K562 (cell line): ENCODE data around the gene OR10H5. TPM values are rescaled to one million over a fixed set of nuclear protein-coding genes. Genes with fewer than 3 reads are reported as not detected.
A peak's percentile ranks its signal among the peaks of the same experiment; 100 is the strongest.

Experiments
- ATAC-seq: fragments of 200-7000 bp; cut with Tn5 transposase; 3 replicates; pipeline ENCODE4 v1.9.1; 2020; ENCODE audit warnings: moderate library complexity
- BruUV-seq: library from RNA; stranded (reverse); fragments of 400-500 nt; replicated peaks from 2 replicates; lab custom pipeline; 2021; lab: Mats Ljungman, UMichigan
- CTCF ChIA-PET: fragments of 300-600 bp; formaldehyde crosslinking; extraction: SDS; loops from one replicate; lab custom pipeline; 2021; ENCODE audit warnings: low intra/inter-chr PET ratio; lab: Yijun Ruan, JAX
- POLR2A ChIA-PET: fragments of 300-600, 350-650 bp; sonication (Branson Sonifier 250); formaldehyde crosslinking; extraction: SDS; loops from one replicate; lab custom pipeline; 2021; ENCODE audit warnings: antibody characterized with exemption, inconsistent platforms; lab: Yijun Ruan, JAX
- DNase-seq, 4 experiments: peaks; one replicate each; pipeline versions ENCODE4 v3.0.0 to v3.0.0-alpha.2; 2011 to 2018; ENCODE audit warnings: low spot score in 3 of 4, mixed read lengths in 3 of 4; ENCODE audit errors: extremely low read depth in 1 of 4
- FAIRE-seq: peaks from 2 replicates; lab custom pipeline; 2011; peaks lifted over from hg19 to GRCh38; lab: Jason Lieb, UNC
- H2AFZ ChIP-seq: 2 replicates; pipeline ENCODE4 v1.6.0; 2011; ENCODE audit warnings: low read depth, low read length, control low read depth, inconsistent platforms
- H3K27ac ChIP-seq: fragments of 200-600 bp; 3 replicates; pipeline ENCODE4 v1.8.0; 2011; ENCODE audit warnings: low read depth, mild to moderate bottlenecking, control low read depth, inconsistent platforms, low read length, moderate library complexity, mixed read lengths; ENCODE audit errors: extremely low read depth
- H3K27me3 ChIP-seq, 2 experiments: fragments of 300-600 bp in 1 of 2; 2 replicates in 1 of 2; 3 replicates in 1 of 2; pipeline versions ENCODE4 v1.6.0 to v1.8.0; 2011; ENCODE audit warnings: inconsistent platforms in 2 of 2, low read length in 2 of 2, mild to moderate bottlenecking in 1 of 2, mixed read lengths in 1 of 2, moderate library complexity in 1 of 2; ENCODE audit not compliant: control insufficient read depth in 2 of 2, insufficient read depth in 2 of 2
- H3K36me3 ChIP-seq: fragments of 300-600 bp; 3 replicates; pipeline ENCODE4 v1.8.0; 2011; ENCODE audit warnings: mild to moderate bottlenecking, low read length, inconsistent platforms; ENCODE audit not compliant: control insufficient read depth, insufficient read depth
- H3K4me1 ChIP-seq, 2 experiments: fragments of 200-600 bp in 1 of 2; replicated peaks in 1 of 2; 2 replicates in 1 of 2; 3 replicates in 1 of 2; pipeline versions ENCODE4 v1.5.1 to v1.8.0; 2011; ENCODE audit warnings: inconsistent platforms in 2 of 2, low read length in 2 of 2, mild to moderate bottlenecking in 1 of 2, mixed read lengths in 1 of 2, moderate library complexity in 1 of 2; ENCODE audit not compliant: control insufficient read depth in 2 of 2, insufficient read depth in 2 of 2
- H3K4me2 ChIP-seq: 2 replicates; pipeline ENCODE4 v1.6.1; 2011; ENCODE audit warnings: low read length, control low read depth, inconsistent platforms, mixed read lengths; ENCODE audit not compliant: insufficient read depth
- H3K4me3 ChIP-seq: fragments of 200-600 bp; sonication (generic), shearing (Covaris generic); 2 replicates; pipeline ENCODE4 v1.5.1; 2016; ENCODE audit warnings: control low read depth, inconsistent platforms
- H3K79me2 ChIP-seq: fragments of 200-600 bp; 3 replicates; pipeline ENCODE4 v1.8.0; 2011; ENCODE audit warnings: low read length, inconsistent platforms; ENCODE audit not compliant: control insufficient read depth, insufficient read depth
- H3K9ac ChIP-seq, 2 experiments: 2 replicates each; pipeline versions ENCODE4 v1.6.0 to v1.6.1; 2011; ENCODE audit warnings: low read depth in 2 of 2, low read length in 2 of 2, control low read depth in 1 of 2, inconsistent platforms in 1 of 2, mild to moderate bottlenecking in 1 of 2, mixed read lengths in 1 of 2; ENCODE audit not compliant: insufficient read depth in 1 of 2
- H3K9me1 ChIP-seq: one replicate; pipeline ENCODE4 v1.6.0; 2011; ENCODE audit warnings: inconsistent platforms, mild to moderate bottlenecking, low read length, moderate library complexity; ENCODE audit not compliant: control insufficient read depth, insufficient read depth
- H3K9me3 ChIP-seq: replicated peaks from 2 replicates; pipeline ENCODE4 v1.5.1; 2011; ENCODE audit warnings: low read depth, low read length, inconsistent platforms; ENCODE audit not compliant: control insufficient read depth, insufficient read depth
- H4K20me1 ChIP-seq: replicated peaks from 2 replicates; pipeline ENCODE4 v1.6.1; 2011; ENCODE audit warnings: low read length, inconsistent platforms, mixed read lengths; ENCODE audit not compliant: control insufficient read depth, insufficient read depth
- ATF3 ChIP-seq, 2 experiments: fragments of 450-650 bp in 1 of 2; sonication (generic) in 1 of 2; formaldehyde crosslinking in 1 of 2; IDR thresholded peaks in 1 of 2; conservative IDR thresholded peaks in 1 of 2; 2 replicates each; pipeline versions ENCODE4 v1.6.1 to v1.8.1; 2016 to 2023; ENCODE audit warnings: mild to moderate bottlenecking in 2 of 2, moderate library complexity in 2 of 2, inconsistent platforms in 1 of 2, missing genetic modification reagents in 1 of 2
- NFRKB ChIP-seq: fragments of 450-650 bp; IDR thresholded peaks from 2 replicates; pipeline ENCODE4 v1.6.1; 2016; ENCODE audit warnings: low read depth
- TAF7 ChIP-seq: fragments of 450-650 bp; IDR thresholded peaks from 2 replicates; pipeline ENCODE4 v1.6.1; 2016; ENCODE audit warnings: missing genetic modification characterization, missing compliant biosample characterization
- ZBTB26 ChIP-seq: fragments of 450-650 bp; formaldehyde crosslinking; IDR thresholded peaks from 2 replicates; pipeline ENCODE4 v1.4.0; 2022; ENCODE audit warnings: missing genetic modification characterization
- ZNF354B ChIP-seq: fragments of 250-450 bp; sonication (Bioruptor Pico); IDR thresholded peaks from 2 replicates; pipeline ENCODE4 v1.4.0; 2020
- ZNF507 ChIP-seq: conservative IDR thresholded peaks from 2 replicates; pipeline ENCODE4 v1.6.1; 2017; ENCODE audit warnings: missing genetic modification characterization, missing compliant biosample characterization
- WGBS: fragments of 100-300 bp; shearing (Covaris generic); methylation state at CpG from one replicate; pipeline ENCODE4 v1.1.6; 2016; ENCODE audit warnings: low coverage, mixed read lengths; ENCODE audit not compliant: insufficient coverage; ENCODE audit errors: missing lambda C conversion rate; 5-methylcytosine and 5-hydroxymethylcytosine counted together
- in situ Hi-C: fragments of 300-500 bp; cut with MboI; formaldehyde crosslinking; loops from 4 replicates; pipeline ENCODE4 v1.15.0; 2018; ENCODE audit warnings: inconsistent platforms, mixed read lengths
- intact Hi-C: fragments of 100-400 bp; cut with micrococcal nuclease; formaldehyde crosslinking; loops from 2 replicates; pipeline ENCODE4 v1.14.2; 2022
- polyA plus RNA-seq, 8 experiments: library from polyadenylated mRNA; depleted of rRNA in 4 of 8; stranded (reverse) in 5 of 8; unstranded in 3 of 8; fragments of >200 nt; fragmentation: Nextera tagmentation in 2 of 8; fragmentation: Illumina TruSeq in 1 of 8; extraction: Ambion mirVana in 2 of 8; extraction: Trizol in 1 of 8; gene quantifications; 2 replicates each; pipeline versions ENCODE4 v1.2.1 to v1.2.3, GENCODE V29; 2011 to 2014; ENCODE audit warnings: inconsistent platforms in 1 of 8, missing spikeins in 1 of 8
- total RNA-seq, 7 experiments: library from RNA; depleted of rRNA in 6 of 7; stranded (reverse); fragments of >200 nt in 6 of 7; fragmentation: Illumina TruSeq in 2 of 7; extraction: Trizol in 2 of 7; gene quantifications; 2 replicates each; pipeline versions ENCODE4 v1.2.1 to v1.2.3, GENCODE V29; 2011 to 2021; ENCODE audit warnings: low replicate concordance in 1 of 7

The OR10H5 gene
- total and polyA plus RNA-seq, 9 of the 15 experiments (the other 6 are each of a cell fraction or from before 2014, with no cell fraction given) = not detected

- Histone ChIP-seq H3K79me2 (no peaks in the 10 kb centered on the region), H4K20me1 (no peaks in the 10 kb centered on the region), H3K4me2 (no peak within 1 kb of the TSS), H3K36me3 (no peaks in the 10 kb centered on the region), H3K9me3 (no peaks in the 10 kb centered on the region), H3K4me3 (no peak within 1 kb of the TSS), H3K4me1 (no peaks in the 10 kb centered on the region), H3K9ac (no peak within 1 kb of the TSS), H3K9me1 (no peaks in the 10 kb centered on the region), H3K27ac (no peak within 1 kb of the TSS), H3K27me3 (no peaks in the 10 kb centered on the region), H2AFZ (no peak within 1 kb of the TSS)
- no TSS peak for BruUV-seq
- no peak for FAIRE-seq
- 1% methylated on average over 4 of the region's 4 CpGs for whole genome bisulfite sequencing
- ChIA-PET CTCF (no interaction called here), POLR2A (no interaction called here)
- ATAC-seq = no peak
- DNase-seq = no peak
- TF ChIP-seq ATF3 (IDR thresholded peaks at IDR 0.05) = peak; percentile 34
- no peak for TF ChIP-seq ATF3 (CRISPR knock-in tag; conservative IDR thresholded peaks at IDR 0.05)
- TF ChIP-seq TAF7 = no peak
- TF ChIP-seq NFRKB = no peak
- in situ Hi-C loops = no loop called here
- intact Hi-C loops = no loop called here
These were observed 49.7 kb upstream of the OR10H5 start, which contains the start of gene OR10H3 for GRCh38 chr19:15737722-15738121. Gene OR10H3, plus strand, starts transcription at chr19:15737985. Its CDS starts 3,408 bp downstream, at chr19:15741393.

- POLR2A ChIA-PET = no interaction called here
- TF ChIP-seq ZNF354B = peak; percentile 56; the same call in 1 of the 2 replicates
- peak; percentile 96 for TF ChIP-seq ZNF507 (tag)
- no peak for TF ChIP-seq ZBTB26 (CRISPR knock-in tag)
- in situ Hi-C loops (no loop called here), intact Hi-C loops (no loop called here)
- Histone ChIP-seq H3K27ac (no peak overlapping the region), H3K4me1 (no peaks in the 10 kb centered on the region), H3K9ac (no peak overlapping the region), H4K20me1 (no peaks in the 10 kb centered on the region), H3K4me3 (no peak overlapping the region), H3K9me3 (no peaks in the 10 kb centered on the region), H3K27me3 (no peaks in the 10 kb centered on the region), H3K36me3 (no peaks in the 10 kb centered on the region), H2AFZ (no peak overlapping the region), H3K4me2 (no peak overlapping the region), H3K79me2 (no peaks in the 10 kb centered on the region), H3K9me1 (no peaks in the 10 kb centered on the region)
- FAIRE-seq = no peak
- no TSS peak for BruUV-seq
- ATAC-seq = no peak
- CTCF ChIA-PET = no interaction called here
- no peak for DNase-seq
- WGBS = 0% methylated on average over 1 of the region's 1 CpG
These were observed 46.7 kb upstream of the OR10H5 start for GRCh38 chr19:15740785-15741184.
